ENCODE results near the gene MICOS13. TPM values are rescaled to one million over a fixed set of nuclear protein-coding genes. Genes with fewer than 3 reads are reported as not detected.

The MICOS13 gene
- polyA plus RNA-seq, 1 of the 3 experiments (the other 2 are of a cell fraction), result 112 TPM

DNA sequence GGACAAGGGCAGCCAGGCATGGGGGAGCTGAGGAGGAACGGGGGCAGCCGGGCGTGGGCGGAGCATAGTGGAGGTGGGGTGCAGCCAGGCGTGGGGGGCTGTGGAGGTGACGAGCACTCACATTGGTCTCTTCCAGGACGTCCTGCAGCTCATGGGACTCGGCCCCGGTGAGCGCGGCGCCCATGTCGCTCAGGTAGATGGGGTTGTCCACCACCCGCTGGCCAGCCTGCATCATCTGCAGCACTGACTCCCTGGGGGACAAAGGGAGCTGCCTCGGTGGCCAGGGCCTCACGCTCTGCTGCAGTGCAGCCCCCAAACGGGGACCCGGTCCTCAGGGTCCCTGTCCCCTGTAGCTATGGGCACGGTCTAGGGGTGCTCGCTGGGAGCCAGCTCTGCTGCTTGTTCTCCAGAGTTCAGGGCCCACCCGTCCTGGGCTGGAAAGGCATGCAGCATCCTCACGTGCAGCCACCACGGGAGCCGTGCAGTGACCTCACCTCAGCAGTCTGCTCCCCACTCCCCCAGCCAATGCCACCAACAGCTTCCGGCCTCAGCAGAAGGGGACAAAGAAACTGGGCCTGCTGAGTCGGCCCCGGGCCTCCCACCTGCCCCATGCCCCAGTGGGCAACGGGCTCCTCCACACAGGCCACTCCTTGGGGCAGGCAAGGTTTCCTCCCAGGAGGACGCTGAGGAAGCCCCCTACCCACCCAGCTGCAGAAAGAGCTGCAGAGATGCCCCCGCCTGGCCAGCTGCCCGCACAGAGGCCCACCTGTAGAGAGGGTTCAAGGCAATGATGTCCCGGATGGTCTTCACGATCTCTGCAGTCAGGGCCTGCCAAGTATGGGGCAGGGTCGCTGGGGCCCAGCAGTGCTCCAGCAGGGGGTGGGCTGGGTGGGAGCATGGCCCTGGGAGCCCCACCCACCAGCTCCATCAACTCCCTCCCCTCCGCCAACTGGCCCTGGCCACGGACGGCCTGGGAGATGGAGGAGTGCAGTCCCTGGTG is 27.6 kb upstream of the MICOS13 start:
- Histone ChIP-seq H3K36me3 (replicated peaks in 1 of 2; ENCODE audit: control insufficient read depth in 1 of 2, insufficient read depth in 2 of 2, low read length in 1 of 2) (peaks cover 23 to 54% of the 10 kb centered on the region in 2 experiments), H3K4me1 (ENCODE audit: control insufficient read depth in 1 of 2, insufficient read depth in 2 of 2, low read depth in 1 of 2, low read length in 1 of 2) (no peaks in the 10 kb centered on the region), H3K4me2 (no peak overlapping the region), H3K9me2 (no peaks in the 10 kb centered on the region), H3F3A (replicated peaks; ENCODE audit: insufficient read depth) (no peaks in the 10 kb centered on the region), H3K9ac (no peak overlapping the region), H3K27me3 (ENCODE audit: insufficient read depth) (no peaks in the 10 kb centered on the region), H4K20me1 (ENCODE audit: insufficient read depth) (no peaks in the 10 kb centered on the region), H3K4me3 (ENCODE audit: low read depth in 2 of 2, low read length in 1 of 2) (no peak overlapping the region), H3K27ac (ENCODE audit: low read depth in 2 of 2, low read length in 1 of 2) (no peak overlapping the region), H2AFZ (ENCODE audit: low read depth) (no peak overlapping the region), H3K79me2 (ENCODE audit: insufficient read depth) (peaks cover under 1% of the 10 kb centered on the region; the same call in 1 of the 2 replicates), H3K9me3 (no peaks in the 10 kb centered on the region)
- peak; percentile 33 for DNase-seq
- no peak for TF ChIP-seq ELF1 (IDR thresholded peaks at IDR 0.05)
- ChIA-PET POLR2A (interaction anchor here (1.1 to 1.5 kb wide), 2 partner anchors 12 to 18 kb away, joined by 3 to 7 read pairs; partner anchors contain the start of genes CATSPERD, LONP1 and RPL36), CTCF (interaction anchor here (0.9 to 1.7 kb wide), 4 partner anchors 13 to 21 kb away, joined by 3 to 9 read pairs (median 4); partner anchors contain the start of genes CATSPERD, LONP1 and RPL36)
- 89% methylated on average over 16 of the region's 37 CpGs for WGBS (ENCODE audit: low lambda C conversion rate)

- H3K79me2 ChIP-seq (ENCODE audit: insufficient read depth), result no peaks in the 10 kb centered on the region
- H3K9me3 ChIP-seq, result no peaks in the 10 kb centered on the region
- no peak overlapping the region for H3K9ac ChIP-seq
- no peak overlapping the region for H3K4me2 ChIP-seq
- no peaks in the 10 kb centered on the region for H3K4me1 ChIP-seq (ENCODE audit: control insufficient read depth in 1 of 2, insufficient read depth in 2 of 2, low read depth in 1 of 2, low read length in 1 of 2)
- no peak for DNase-seq
- 96% methylated on average over 30 of the region's 35 CpGs for WGBS (ENCODE audit: low lambda C conversion rate)
- H3K9me2 ChIP-seq, result no peaks in the 10 kb centered on the region
- H3K4me3 ChIP-seq (ENCODE audit: low read depth in 2 of 2, low read length in 1 of 2), result no peak overlapping the region
- H3K27ac ChIP-seq (ENCODE audit: low read depth in 2 of 2, low read length in 1 of 2), result no peak overlapping the region
- no peak for TF ChIP-seq USF1 (IDR thresholded peaks at IDR 0.05; ENCODE audit: borderline replicate concordance, low read depth)
- no peaks in the 10 kb centered on the region for H3F3A ChIP-seq (replicated peaks; ENCODE audit: insufficient read depth)
- CTCF ChIA-PET, result interaction anchor here (1.1 to 1.7 kb wide), 3 partner anchors 13 to 20 kb away, joined by 4 to 9 read pairs (median 4); partner anchors contain the start of genes CATSPERD, LONP1 and RPL36
- H2AFZ ChIP-seq (ENCODE audit: low read depth), result no peak overlapping the region
- no peaks in the 10 kb centered on the region for H3K27me3 ChIP-seq (ENCODE audit: insufficient read depth)
- H4K20me1 ChIP-seq (ENCODE audit: insufficient read depth), result no peaks in the 10 kb centered on the region
- POLR2A ChIA-PET, result interaction anchor here (1.0 to 1.5 kb wide), 2 partner anchors 11 to 13 kb away, joined by 7 read pairs; partner anchors contain the start of genes CATSPERD and LONP1
- H3K36me3 ChIP-seq (replicated peaks in 1 of 2; ENCODE audit: control insufficient read depth in 1 of 2, insufficient read depth in 2 of 2, low read length in 1 of 2), result peaks cover 23 to 48% of the 10 kb centered on the region in 2 experiments
Measured at GRCh38 chr19:5706876-5707573, 26.7 kb upstream of the MICOS13 start.

GRCh38 chr19:5705552-5705951 is 25.2 kb upstream of the MICOS13 start:
- ChIA-PET CTCF (interaction anchor here (1.3 kb wide), 1 partner anchor 15 kb away, joined by 5 read pairs; the partner anchor contains the start of gene CATSPERD), POLR2A (interaction anchor here (0.7 kb wide), 1 partner anchor 16 kb away, joined by 3 read pairs; no protein-coding TSS in a partner anchor)
- no peaks in the 10 kb centered on the region for H4K20me1 ChIP-seq (ENCODE audit: insufficient read depth)
- H3K27ac ChIP-seq (ENCODE audit: low read depth in 2 of 2, low read length in 1 of 2), result no peak overlapping the region
- peaks cover 2% of the 10 kb centered on the region for H3F3A ChIP-seq (replicated peaks; ENCODE audit: insufficient read depth)
- peaks cover 4% of the 10 kb centered on the region; the same call in 1 of the 2 replicates for H3K79me2 ChIP-seq (ENCODE audit: insufficient read depth)
- peaks cover 23 to 39% of the 10 kb centered on the region in 2 experiments for H3K36me3 ChIP-seq (replicated peaks in 1 of 2; ENCODE audit: control insufficient read depth in 1 of 2, insufficient read depth in 2 of 2, low read length in 1 of 2)
- H3K4me3 ChIP-seq (ENCODE audit: low read depth in 2 of 2, low read length in 1 of 2), result no peak overlapping the region
- WGBS (ENCODE audit: low lambda C conversion rate), result 98% methylated on average over 9 of the region's 16 CpGs
- no peak overlapping the region for H3K4me2 ChIP-seq
- no peak overlapping the region for H3K9ac ChIP-seq
- H3K9me2 ChIP-seq, result no peaks in the 10 kb centered on the region
- no peaks in the 10 kb centered on the region for H3K27me3 ChIP-seq (ENCODE audit: insufficient read depth)
- no peaks in the 10 kb centered on the region for H3K9me3 ChIP-seq
- DNase-seq, result peak; percentile 34
- no peaks in the 10 kb centered on the region for H3K4me1 ChIP-seq (ENCODE audit: control insufficient read depth in 1 of 2, insufficient read depth in 2 of 2, low read depth in 1 of 2, low read length in 1 of 2)
- H2AFZ ChIP-seq (ENCODE audit: low read depth), result no peak overlapping the region
- no peak for TF ChIP-seq JUND (IDR thresholded peaks at IDR 0.05)
- TF ChIP-seq EZH2phosphoT487 (IDR thresholded peaks at IDR 0.05; ENCODE audit: borderline replicate concordance, low read depth), result no peak
- TF ChIP-seq USF1 (IDR thresholded peaks at IDR 0.05; ENCODE audit: borderline replicate concordance, low read depth), result no peak
- no peak for TF ChIP-seq GATA2 (CRISPR knock-in tag; IDR thresholded peaks at IDR 0.05)
- no peak for TF ChIP-seq RFX5 (IDR thresholded peaks at IDR 0.05; ENCODE audit: low read length)
- no peak for TF ChIP-seq EP300 (IDR thresholded peaks at IDR 0.05; ENCODE audit: borderline replicate concordance in 1 of 2, low read depth in 1 of 2, low read length in 1 of 2)
- TF ChIP-seq MXI1 (IDR thresholded peaks at IDR 0.05; ENCODE audit: low read depth, low read length), result no peak
- no peak for TF ChIP-seq REST (IDR thresholded peaks at IDR 0.05; ENCODE audit: low read depth, low read length)

All from SK-N-SH (cell line).